ENCODE results near the gene PREX1.
"Not testable (repeated sequence)": the region's sequence is repeated elsewhere in the genome, so short reads cannot be mapped to it uniquely, and the experiment has no call there.

PREX1 gene

GRCh38 chr20:48770700-48771442 is 56.9 kb downstream of the PREX1 start:
- no peak for DNase-seq

DNA sequence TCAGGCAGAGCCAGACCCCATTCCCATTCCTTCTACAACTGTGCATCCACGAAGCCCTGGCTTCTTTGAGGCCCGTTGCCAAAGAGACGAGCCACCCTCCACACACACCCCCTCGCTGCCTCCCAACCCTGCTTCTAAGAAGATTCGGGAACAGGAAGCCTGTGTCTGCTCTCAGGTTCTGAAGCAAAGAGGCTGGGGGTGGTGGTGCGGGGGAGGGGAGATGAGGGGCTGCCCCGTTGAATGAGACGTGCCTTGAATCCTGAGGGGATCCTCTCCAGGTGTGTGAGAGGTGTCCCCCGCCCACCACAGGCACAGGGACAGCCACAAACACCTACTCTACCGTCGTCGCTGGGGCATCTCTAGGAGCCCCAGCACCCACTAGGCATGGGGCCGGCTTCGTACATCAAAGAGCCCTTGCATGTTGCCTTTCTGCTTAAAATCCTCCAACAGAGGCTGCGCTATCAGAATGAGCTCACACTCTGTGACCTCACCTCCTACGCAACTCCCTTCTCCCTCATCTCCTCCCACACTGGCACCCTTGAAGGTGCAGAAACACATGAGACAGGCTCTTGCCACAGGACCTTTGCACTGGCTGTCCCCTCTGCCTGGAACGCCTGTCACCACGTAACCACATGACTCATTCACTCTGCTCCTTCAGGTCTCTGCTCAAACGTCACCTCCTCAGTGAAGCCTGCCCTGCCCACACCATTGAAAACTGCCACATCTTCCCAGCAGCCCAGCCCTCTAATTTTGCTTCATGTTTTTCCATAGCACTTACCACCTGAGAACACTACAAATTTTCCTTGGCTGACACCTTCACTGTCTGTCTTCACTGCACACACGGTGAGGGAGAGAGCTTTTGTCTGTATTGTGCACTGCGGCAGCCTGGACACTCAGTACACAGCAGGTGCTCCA is 58.5 kb downstream of the PREX1 start:
- DNase-seq, result peak; percentile 86

DNA sequence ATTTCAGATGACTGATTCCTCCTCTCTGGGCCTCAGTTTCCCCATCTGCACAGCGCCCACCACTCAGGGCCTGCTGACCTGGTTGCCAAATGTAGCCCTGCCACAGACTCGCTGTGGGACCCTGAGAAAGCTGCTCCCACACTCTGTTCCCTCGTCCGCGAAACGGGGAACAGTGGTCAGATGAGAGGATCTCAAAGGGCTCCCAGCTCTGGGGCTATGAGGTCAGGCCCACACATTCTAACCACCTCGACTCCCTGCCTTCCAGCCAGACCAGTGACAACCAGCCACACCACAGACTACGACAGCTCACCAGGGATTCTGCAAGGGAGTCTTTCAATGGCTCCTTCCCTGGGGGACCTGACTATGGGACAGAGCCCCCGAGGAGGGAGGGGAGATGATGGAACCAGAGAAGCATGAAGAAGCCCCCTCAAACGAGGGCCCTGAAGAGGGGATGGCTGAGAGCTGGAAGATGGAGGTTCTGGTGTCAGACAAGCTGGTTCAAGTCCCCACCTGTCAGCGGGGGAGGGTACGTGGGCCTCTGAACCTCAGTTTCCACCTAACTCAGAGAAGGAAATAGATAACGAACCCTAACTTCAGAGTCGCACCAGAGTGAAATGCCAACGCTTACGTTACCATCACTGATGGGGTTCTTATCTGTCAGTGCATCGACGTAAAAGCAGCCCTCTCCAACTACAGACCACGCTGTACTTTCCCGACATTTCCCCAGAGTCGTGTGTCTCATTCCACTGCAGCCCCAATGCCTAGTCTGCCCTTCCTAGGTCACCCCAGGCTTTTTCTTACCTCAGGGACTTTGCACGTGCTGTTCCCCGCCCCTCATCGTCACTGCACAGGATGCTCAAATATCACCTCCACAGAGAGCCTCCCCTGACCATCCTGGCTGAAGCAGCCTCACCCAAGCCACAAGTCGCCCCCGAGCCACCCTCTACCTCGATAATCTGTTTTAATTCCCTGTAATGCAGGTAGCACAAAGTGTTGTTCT is 60.5 kb downstream of the PREX1 start:
- DNase-seq, result no peak

DNA sequence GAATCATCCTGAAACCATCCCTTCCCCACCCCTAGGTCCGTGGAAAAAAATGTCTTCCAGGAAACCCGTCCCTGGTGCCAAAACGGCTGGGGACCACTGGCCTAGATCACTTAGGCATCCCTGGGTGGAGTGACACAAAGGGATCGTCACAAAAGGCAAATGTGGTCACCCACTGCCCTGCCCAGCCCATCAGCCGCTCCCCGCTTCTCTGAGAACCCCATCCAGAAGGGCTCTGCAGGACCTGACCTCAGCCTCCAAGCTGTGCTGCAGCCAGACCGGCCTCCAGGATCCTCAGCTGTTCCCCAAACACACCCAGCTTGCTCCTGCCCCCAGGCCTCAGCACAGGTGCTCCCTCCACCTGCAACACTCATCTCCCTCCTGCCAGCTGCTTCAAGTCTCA is 61.6 kb downstream of the PREX1 start:
- DNase-seq, result no peak

DNA sequence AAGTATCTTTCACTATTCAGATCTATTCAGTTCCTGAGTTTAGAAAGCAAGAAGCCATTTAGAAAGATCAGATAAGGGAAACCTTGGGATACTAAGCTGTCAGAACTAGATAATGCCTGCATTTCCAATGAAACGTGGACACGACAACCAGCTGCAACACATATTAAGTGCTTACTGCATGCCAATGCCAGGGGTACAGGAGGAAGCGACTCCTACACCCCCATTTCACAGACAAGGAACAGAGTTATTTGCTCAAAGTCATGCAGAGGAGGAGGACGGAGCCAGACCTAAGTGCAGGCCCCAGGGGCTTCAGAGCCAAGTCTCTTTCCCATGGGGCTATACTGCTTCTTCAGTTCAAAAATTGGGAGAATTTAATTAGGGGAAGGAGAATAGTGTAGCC is 62.4 kb downstream of the PREX1 start:
- no peak for DNase-seq

- no peak for DNase-seq
These were observed 64.4 kb downstream of the PREX1 start for GRCh38 chr20:48763216-48763914.

GRCh38 chr20:48761874-48762273 is 65.9 kb downstream of the PREX1 start:
- no peak for DNase-seq

DNA sequence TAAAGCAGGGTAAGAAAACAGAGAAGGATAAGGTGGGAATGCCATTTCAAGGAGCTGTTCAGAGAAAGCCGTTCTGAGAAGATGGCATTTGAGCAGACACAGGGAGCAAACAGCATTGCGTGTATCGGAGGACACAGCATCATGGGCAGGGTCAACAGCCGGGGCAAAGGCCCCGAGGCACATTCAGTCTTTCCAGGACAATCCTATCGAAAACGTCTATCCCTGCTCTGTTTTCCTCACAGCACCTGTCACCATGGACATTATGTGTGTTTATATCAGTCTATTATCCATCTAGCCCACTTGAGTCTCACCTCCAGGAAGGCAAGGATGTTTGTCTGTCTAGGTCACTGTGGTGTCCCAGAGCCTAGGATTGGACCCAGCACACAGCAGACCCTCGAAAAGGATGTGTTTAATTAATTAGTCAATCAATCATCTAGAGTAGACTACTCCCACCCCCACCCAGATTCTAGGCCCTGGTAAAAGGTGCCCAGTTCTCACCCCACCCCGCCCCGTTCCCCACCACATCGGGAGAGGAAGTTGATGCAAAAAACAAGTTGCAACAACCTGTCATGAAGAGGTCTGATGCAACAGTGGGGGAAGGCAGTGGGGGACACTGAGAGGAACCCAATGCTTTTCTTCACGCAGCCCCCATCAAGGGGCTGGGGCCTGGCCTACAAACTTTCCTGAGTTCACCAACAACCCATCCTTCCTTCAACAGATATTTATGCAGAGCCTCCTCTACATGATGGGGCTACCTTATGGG is 66.6 kb downstream of the PREX1 start:
- DNase-seq, result peak; percentile 48

GRCh38 chr20:48760403-48760983 is 67.3 kb downstream of the PREX1 start:
- DNase-seq, result peak; percentile 42

- no peak for DNase-seq
These were observed 68.1 kb downstream of the PREX1 start for GRCh38 chr20:48759631-48760245.

DNA sequence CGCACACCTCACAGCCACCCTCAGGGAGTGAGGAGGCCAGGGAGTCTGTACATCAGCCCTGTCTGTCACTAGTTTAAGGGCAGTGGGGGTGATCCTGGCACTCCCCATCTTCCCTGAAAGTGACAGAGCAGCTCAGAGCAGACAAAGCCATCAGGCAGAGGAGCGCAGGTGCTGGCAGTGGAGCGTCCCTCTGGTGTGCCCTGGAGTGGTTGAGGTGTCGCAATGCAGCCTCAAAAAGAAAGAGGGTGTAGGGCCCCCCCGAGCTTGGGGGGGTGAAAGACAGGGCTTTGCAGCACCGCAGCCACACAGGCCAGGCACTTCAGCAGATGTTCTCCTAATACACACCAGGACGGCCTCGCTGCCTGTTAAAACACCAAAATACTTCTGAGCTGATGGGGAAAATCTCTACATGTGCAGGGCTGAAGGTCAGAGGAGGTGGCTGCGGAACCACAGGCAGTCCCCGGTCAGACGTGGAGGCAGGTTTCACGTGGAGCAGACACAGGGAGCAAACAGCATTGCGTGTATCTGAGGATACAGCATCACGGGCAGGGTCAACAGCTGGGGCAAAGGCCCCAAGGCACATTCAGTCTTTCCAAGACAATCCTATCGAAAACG is 69.5 kb downstream of the PREX1 start:
- no peak for DNase-seq

- DNase-seq, result not testable (repeated sequence)
These were observed 71.0 kb downstream of the PREX1 start for GRCh38 chr20:48756774-48757173.

GRCh38 chr20:48754292-48754691 is 73.5 kb downstream of the PREX1 start:
- no peak for DNase-seq

GRCh38 chr20:48752963-48753362 is 74.8 kb downstream of the PREX1 start:
- DNase-seq, result no peak

DNA sequence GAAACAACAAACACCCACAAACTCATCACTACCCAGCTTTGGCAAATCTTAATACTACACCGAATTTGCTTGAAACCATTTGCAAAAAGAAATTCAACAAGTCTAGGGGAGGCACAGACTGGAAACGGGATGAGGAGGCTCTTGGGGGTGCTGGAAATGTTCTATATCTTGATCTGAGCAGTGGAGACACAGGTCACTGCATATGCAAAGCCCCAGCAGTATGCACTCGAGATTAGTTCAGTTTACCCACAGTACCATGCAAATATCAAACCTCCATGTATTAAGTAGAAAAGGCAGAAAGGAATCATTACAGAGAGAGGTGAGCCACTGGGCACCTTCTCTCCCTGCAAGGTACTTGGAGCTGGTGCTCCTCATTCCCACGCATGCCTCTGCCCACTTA is 75.9 kb downstream of the PREX1 start:
- no peak for DNase-seq

DNA sequence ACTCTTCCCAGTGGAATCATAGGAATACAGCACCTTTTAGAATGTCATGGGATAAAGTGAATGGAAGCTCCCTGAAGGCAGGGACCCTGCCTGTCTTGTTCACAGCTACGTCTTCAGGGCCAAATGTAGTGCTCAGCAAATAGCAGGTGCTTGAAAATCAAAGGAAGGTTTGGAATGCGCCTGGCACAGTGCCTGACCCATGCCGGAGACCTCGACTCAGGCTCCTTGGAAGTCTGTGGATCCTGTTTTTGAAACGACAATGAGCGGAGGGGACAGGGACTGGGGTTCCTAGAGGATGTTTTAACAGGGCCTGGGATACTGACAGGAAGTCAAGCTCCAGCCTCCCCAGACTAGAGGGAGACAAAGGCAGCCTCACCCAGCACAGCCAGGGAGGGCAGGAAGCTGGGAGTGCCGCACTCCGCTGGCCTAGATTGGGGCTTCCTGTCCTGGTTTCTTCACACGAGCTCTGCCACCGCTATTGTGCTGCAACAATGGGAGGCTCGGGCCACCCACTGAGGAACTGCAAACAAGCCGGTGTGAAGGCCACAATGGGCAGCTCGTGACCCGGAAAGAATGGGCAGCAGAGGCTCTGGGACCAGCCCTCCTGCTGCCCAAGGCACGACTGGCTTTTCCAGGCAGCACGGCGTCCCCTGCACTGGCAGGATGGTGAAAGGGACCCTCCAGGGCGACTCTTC is 76.7 kb downstream of the PREX1 start:
- DNase-seq, result peak; percentile 74

- DNase-seq, result no peak
These were observed 77.4 kb downstream of the PREX1 start for GRCh38 chr20:48750376-48750775.

DNA sequence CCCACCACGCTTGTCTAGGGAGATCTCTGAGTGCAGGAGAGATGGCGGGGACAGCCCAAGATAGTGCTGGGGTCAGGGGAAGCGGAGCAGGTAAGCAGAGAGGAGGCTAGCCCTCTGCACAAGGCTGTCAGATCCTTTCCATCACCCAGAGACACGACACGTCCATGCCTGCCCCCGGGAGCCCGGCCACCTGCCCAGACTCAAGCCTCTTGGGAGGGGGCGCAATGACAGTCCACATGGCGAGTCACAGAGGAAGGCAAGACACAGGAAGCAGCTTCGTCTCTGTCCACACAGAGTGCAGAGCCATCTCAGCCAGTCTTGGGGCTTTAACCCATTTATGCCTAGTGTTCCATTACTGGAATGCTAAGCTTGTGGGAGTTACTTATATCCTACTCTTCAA is 78.4 kb downstream of the PREX1 start:
- no peak for DNase-seq

DNA sequence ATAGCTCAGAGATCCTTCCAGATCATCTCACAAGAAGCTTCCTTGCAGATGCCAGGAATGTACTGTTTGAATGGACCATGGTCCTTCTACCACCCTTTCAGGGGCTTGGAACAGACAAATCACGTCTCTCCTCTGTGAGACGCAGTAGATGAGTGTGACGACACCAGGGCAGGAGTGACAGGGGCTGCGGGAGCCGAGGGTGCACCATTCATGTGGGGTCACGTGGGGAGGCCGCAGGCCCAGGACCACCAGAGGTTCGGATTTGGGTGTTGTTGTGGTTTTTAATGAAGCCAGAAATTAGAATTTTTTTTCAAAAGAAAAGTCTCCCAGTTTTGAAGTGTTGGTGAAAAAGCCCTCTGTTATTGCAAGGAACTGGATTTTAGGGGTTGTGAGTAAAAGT is 79.2 kb downstream of the PREX1 start:
- no peak for DNase-seq
